Lower lobe of right lung (tissue), 2 donors: ENCODE results near the gene BDKRB1. TPM values are rescaled to one million over a fixed set of nuclear protein-coding genes. Genes with fewer than 3 reads are reported as not detected.

Source experiments
- ATAC-seq, 2 donors: fragments of 200-7000 bp; cut with Tn5 transposase; one replicate each; pipeline ENCODE4 v1.9.1; 2020 to 2022; ENCODE audit warnings: mild to moderate bottlenecking in 2 of 2, moderate library complexity in 2 of 2
- DNase-seq: peaks from one replicate; pipeline ENCODE4 v3.0.0-alpha.2; 2020
- H3K27ac ChIP-seq: fragments of 200-600 bp; one replicate; pipeline ENCODE4 v1.8.0; 2022
- H3K27me3 ChIP-seq: fragments of 200-600 bp; one replicate; pipeline ENCODE4 v1.8.0; 2022; ENCODE audit warnings: low read depth
- H3K36me3 ChIP-seq: fragments of 200-600 bp; one replicate; pipeline ENCODE4 v1.8.0; 2022; ENCODE audit warnings: mild to moderate bottlenecking
- H3K4me1 ChIP-seq: fragments of 200-600 bp; one replicate; pipeline ENCODE4 v1.8.0; 2022
- H3K4me3 ChIP-seq: fragments of 200-600 bp; one replicate; pipeline ENCODE4 v1.8.0; 2022; ENCODE audit warnings: mild to moderate bottlenecking
- H3K9me3 ChIP-seq: fragments of 200-600 bp; one replicate; pipeline ENCODE4 v1.8.0; 2022
- CTCF ChIP-seq: fragments of 200-600 bp; IDR thresholded peaks from one replicate; pipeline ENCODE4 v1.8.0; 2022; ENCODE audit warnings: antibody characterized with exemption, mild to moderate bottlenecking
- intact Hi-C: fragments of 100-400 bp; cut with DNase I; formaldehyde crosslinking; loops from one replicate; pipeline ENCODE4 v1.11.0; 2022
- total RNA-seq: library from RNA; stranded (reverse); fragmentation: NEBNext Ultra II Directional; extraction: Animal tissue kit (Norgen Biotek cat#: 25700); gene quantifications from one replicate; pipeline ENCODE4 v1.2.1, GENCODE V29; 2021
- donor health status: DM: no; HTN: yes; CAD: no; lungs with severe emphysema.

Gene BDKRB1
- total RNA-seq, 1 donor from 2014 or later = not detected

- no peak overlapping the region for H3K27ac ChIP-seq
- H3K27me3 ChIP-seq = no peaks in the 10 kb centered on the region
- DNase-seq (no peak), ATAC-seq (no peak)
- H3K9me3 ChIP-seq = peaks cover 11% of the 10 kb centered on the region
- intact Hi-C loops = loop anchor here (5.0 kb wide), 1 partner anchor 171 kb away; no protein-coding TSS in a partner anchor
- no peaks in the 10 kb centered on the region for H3K36me3 ChIP-seq
- H3K4me1 ChIP-seq = peaks cover 8% of the 10 kb centered on the region
- no peak overlapping the region for H3K4me3 ChIP-seq
- no peak for TF ChIP-seq CTCF
Observed at GRCh38 chr14:96273629-96274028, 17.6 kb downstream of the BDKRB1 start.

GRCh38 chr14:96274122-96274521 lies 18.1 kb downstream of the BDKRB1 start:
- Histone ChIP-seq H3K4me3 (no peak overlapping the region), H3K27me3 (no peaks in the 10 kb centered on the region), H3K36me3 (no peaks in the 10 kb centered on the region), H3K9me3 (peaks cover 11% of the 10 kb centered on the region), H3K4me1 (peaks cover 8% of the 10 kb centered on the region), H3K27ac (no peak overlapping the region)
- DNase-seq (no peak), ATAC-seq (no peak)
- TF ChIP-seq CTCF = no peak
- intact Hi-C loops = loop anchor here (5.0 kb wide), 1 partner anchor 172 kb away; no protein-coding TSS in a partner anchor

- H3K4me3 ChIP-seq = no peak overlapping the region
- no peak for TF ChIP-seq CTCF
- no peaks in the 10 kb centered on the region for H3K36me3 ChIP-seq
- H3K27me3 ChIP-seq = no peaks in the 10 kb centered on the region
- H3K27ac ChIP-seq = no peak overlapping the region
- intact Hi-C loops = loop anchor here (5.0 kb wide), 1 partner anchor 172 kb away; no protein-coding TSS in a partner anchor
- peaks cover 11% of the 10 kb centered on the region for H3K9me3 ChIP-seq
- DNase-seq (no peak), ATAC-seq (no peak)
- H3K4me1 ChIP-seq = peaks cover 8% of the 10 kb centered on the region
Observed at GRCh38 chr14:96274543-96274942, 18.5 kb downstream of the BDKRB1 start.

- Histone ChIP-seq H3K9me3 (peaks cover 11% of the 10 kb centered on the region), H3K4me3 (no peak overlapping the region), H3K27ac (no peak overlapping the region), H3K27me3 (no peaks in the 10 kb centered on the region), H3K4me1 (peaks cover 8% of the 10 kb centered on the region), H3K36me3 (no peaks in the 10 kb centered on the region)
- ATAC-seq (peak; percentile 72 to 83), DNase-seq (peak; percentile 74)
- peak; percentile 94 for TF ChIP-seq CTCF
- intact Hi-C loops = no loop called here
Observed at GRCh38 chr14:96275177-96276112, 19.4 kb downstream of the BDKRB1 start.

- Histone ChIP-seq H3K4me3 (no peak overlapping the region), H3K36me3 (peaks cover 8% of the 10 kb centered on the region), H3K27ac (no peak overlapping the region), H3K9me3 (peaks cover 11% of the 10 kb centered on the region), H3K27me3 (no peaks in the 10 kb centered on the region), H3K4me1 (peaks cover 8% of the 10 kb centered on the region)
- ATAC-seq (no peak), DNase-seq (no peak)
- intact Hi-C loops = no loop called here
- no peak for TF ChIP-seq CTCF
Observed at GRCh38 chr14:96277890-96278289, 21.9 kb downstream of the BDKRB1 start.
